ENCODE measurements around the gene FRS3. TPM values are rescaled to one million over a fixed set of nuclear protein-coding genes. Genes with fewer than 3 reads are reported as not detected.

FRS3 gene
- total RNA-seq, 1 donor from 2014 or later = 3.1 TPM

GRCh38 chr6:41780551-41781365 is 1.1 kb upstream of the FRS3 start, which contains the start of gene PRICKLE4:
PRICKLE4 (plus strand) TSS chr6:41780782; CDS start chr6:41783474, 2,692 bp downstream.
- TF ChIP-seq EZH2 (IDR thresholded peaks at IDR 0.05; ENCODE audit: insufficient read depth, low read length) (no peak), CTCF (IDR thresholded peaks at IDR 0.05; ENCODE audit: insufficient read depth, low read depth, low read length) (no peak)
- Histone ChIP-seq H3K27me3 (ENCODE audit: insufficient read depth, low read length) (no peaks in the 10 kb centered on the region), H3K36me3 (ENCODE audit: insufficient read depth, low read length) (no peaks in the 10 kb centered on the region), H3K4me2 (ENCODE audit: low read length) (peak within 1 kb of the TSS; percentile 100), H4K20me1 (ENCODE audit: insufficient read depth, low read length) (peaks cover 8% of the 10 kb centered on the region), H2AFZ (ENCODE audit: low read depth, low read length) (peak within 1 kb of the TSS; percentile 89), H3K79me2 (ENCODE audit: insufficient read depth, low read length) (no peaks in the 10 kb centered on the region), H3K9me3 (ENCODE audit: insufficient read depth, low read depth, low read length) (no peaks in the 10 kb centered on the region), H3K27ac (ENCODE audit: low read depth, low read length) (no peak within 1 kb of the TSS), H3K4me1 (ENCODE audit: insufficient read depth, low read length) (peaks cover 13% of the 10 kb centered on the region), H3K4me3 (ENCODE audit: insufficient read depth, low read depth, low read length) (peak within 1 kb of the TSS; percentile 74), H3K9ac (ENCODE audit: low read length) (peak within 1 kb of the TSS; percentile 83)
- DNase-seq (ENCODE audit: low read depth) (no peak), FAIRE-seq (no peak)
- H3K27me3 Mint-ChIP-seq (ENCODE audit: low read depth, unreplicated experiment) = no peaks in the 10 kb centered on the region
- H3K36me3 Mint-ChIP-seq (ENCODE audit: low read depth, unreplicated experiment) = peaks cover 2% of the 10 kb centered on the region
- no peaks in the 10 kb centered on the region for H3K9me3 Mint-ChIP-seq (ENCODE audit: unreplicated experiment)
- H3K4me3 Mint-ChIP-seq (ENCODE audit: unreplicated experiment) = peak within 1 kb of the TSS; percentile 88
- peaks cover 5% of the 10 kb centered on the region for H3K4me1 Mint-ChIP-seq (ENCODE audit: low read depth, unreplicated experiment)
- peak within 1 kb of the TSS; percentile 41 for H3K27ac Mint-ChIP-seq (ENCODE audit: unreplicated experiment)

GRCh38 chr6:41779336-41779735 is 364 bp downstream of the FRS3 start:
- Histone ChIP-seq H3K36me3 (ENCODE audit: insufficient read depth, low read length) (peaks cover 4% of the 10 kb centered on the region), H4K20me1 (ENCODE audit: insufficient read depth, low read length) (no peaks in the 10 kb centered on the region), H3K9me3 (ENCODE audit: insufficient read depth, low read depth, low read length) (no peaks in the 10 kb centered on the region), H3K27me3 (ENCODE audit: insufficient read depth, low read length) (no peaks in the 10 kb centered on the region), H3K4me3 (ENCODE audit: insufficient read depth, low read depth, low read length) (peak overlapping the region; percentile 74), H3K4me1 (ENCODE audit: insufficient read depth, low read length) (peaks cover 15% of the 10 kb centered on the region), H2AFZ (ENCODE audit: low read depth, low read length) (peak overlapping the region; percentile 81), H3K27ac (ENCODE audit: low read depth, low read length) (no peak overlapping the region), H3K4me2 (ENCODE audit: low read length) (peak overlapping the region; percentile 100), H3K79me2 (ENCODE audit: insufficient read depth, low read length) (no peaks in the 10 kb centered on the region), H3K9ac (ENCODE audit: low read length) (peak overlapping the region; percentile 83)
- Mint-ChIP-seq H3K4me3 (ENCODE audit: unreplicated experiment) (peak overlapping the region; percentile 89), H3K9me3 (ENCODE audit: unreplicated experiment) (no peaks in the 10 kb centered on the region), H3K27me3 (ENCODE audit: low read depth, unreplicated experiment) (no peaks in the 10 kb centered on the region), H3K4me1 (ENCODE audit: low read depth, unreplicated experiment) (peaks cover 14% of the 10 kb centered on the region), H3K27ac (ENCODE audit: unreplicated experiment) (peak overlapping the region; percentile 80), H3K36me3 (ENCODE audit: low read depth, unreplicated experiment) (peaks cover 3% of the 10 kb centered on the region)
- DNase-seq (ENCODE audit: low read depth) (no peak), FAIRE-seq (no peak)
- TF ChIP-seq EZH2 (IDR thresholded peaks at IDR 0.05; ENCODE audit: insufficient read depth, low read length) = no peak
- TF ChIP-seq CTCF (IDR thresholded peaks at IDR 0.05; ENCODE audit: insufficient read depth, low read depth, low read length) = no peak

GRCh38 chr6:41778895-41779294 is 805 bp downstream of the FRS3 start:
- Histone ChIP-seq H3K27me3 (ENCODE audit: insufficient read depth, low read length) (no peaks in the 10 kb centered on the region), H3K4me3 (ENCODE audit: insufficient read depth, low read depth, low read length) (peak overlapping the region; percentile 74), H3K27ac (ENCODE audit: low read depth, low read length) (no peak overlapping the region), H3K4me1 (ENCODE audit: insufficient read depth, low read length) (peaks cover 15% of the 10 kb centered on the region), H2AFZ (ENCODE audit: low read depth, low read length) (peak overlapping the region; percentile 81), H3K36me3 (ENCODE audit: insufficient read depth, low read length) (peaks cover 4% of the 10 kb centered on the region), H3K4me2 (ENCODE audit: low read length) (peak overlapping the region; percentile 100), H3K9ac (ENCODE audit: low read length) (peak overlapping the region; percentile 83), H4K20me1 (ENCODE audit: insufficient read depth, low read length) (no peaks in the 10 kb centered on the region), H3K9me3 (ENCODE audit: insufficient read depth, low read depth, low read length) (no peaks in the 10 kb centered on the region), H3K79me2 (ENCODE audit: insufficient read depth, low read length) (no peaks in the 10 kb centered on the region)
- Mint-ChIP-seq H3K36me3 (ENCODE audit: low read depth, unreplicated experiment) (peaks cover 6% of the 10 kb centered on the region), H3K27ac (ENCODE audit: unreplicated experiment) (peak overlapping the region; percentile 80), H3K9me3 (ENCODE audit: unreplicated experiment) (no peaks in the 10 kb centered on the region), H3K4me3 (ENCODE audit: unreplicated experiment) (peak overlapping the region; percentile 89), H3K4me1 (ENCODE audit: low read depth, unreplicated experiment) (peaks cover 14% of the 10 kb centered on the region), H3K27me3 (ENCODE audit: low read depth, unreplicated experiment) (no peaks in the 10 kb centered on the region)
- no peak for DNase-seq (ENCODE audit: low read depth)
- FAIRE-seq = no peak
- TF ChIP-seq CTCF (IDR thresholded peaks at IDR 0.05; ENCODE audit: insufficient read depth, low read depth, low read length) = no peak
- no peak for TF ChIP-seq EZH2 (IDR thresholded peaks at IDR 0.05; ENCODE audit: insufficient read depth, low read length)
